Body of pancreas (tissue), 4 donors: ENCODE data around the gene SH3GL1. TPM values are rescaled to one million over a fixed set of nuclear protein-coding genes. Genes with fewer than 3 reads are reported as not detected.

ENCODE experiments used
- ATAC-seq: fragments of 150-250 bp; one replicate; pipeline ENCODE4 v1.9.1; 2016
- DNase-seq, 4 donors: peaks; one replicate each; pipeline ENCODE4 v3.0.0-alpha.2; 2019
- H3K27ac ChIP-seq, 4 donors: fragments of 200-600 bp; sonication (generic); 1 replicate in 3 of 4; 2 replicates in 1 of 4; pipeline versions ENCODE4 v1.5.1 to v1.6.1; 2016 to 2019; ENCODE audit warnings: mild to moderate bottlenecking in 1 of 4, mixed read lengths in 1 of 4, moderate library complexity in 1 of 4
- H3K27me3 ChIP-seq, 2 donors: fragments of 200-600 bp; sonication (generic); one replicate each; pipeline ENCODE4 v1.6.0; 2016; ENCODE audit warnings: mild to moderate bottlenecking in 1 of 2
- H3K36me3 ChIP-seq, 2 donors: fragments of 200-600 bp; sonication (generic); replicated peaks in 1 of 2; 2 replicates each; pipeline ENCODE4 v1.5.1; 2016; ENCODE audit warnings: low read depth in 2 of 2; ENCODE audit not compliant: insufficient read depth in 1 of 2
- H3K4me1 ChIP-seq: fragments of 200-600 bp; sonication (generic); one replicate; pipeline ENCODE4 v1.6.0; 2016
- H3K4me3 ChIP-seq, 2 donors: fragments of 200-600 bp; sonication (generic); 1 replicate in 1 of 2; 2 replicates in 1 of 2; pipeline ENCODE4 v1.5.1; 2016 to 2019
- H3K9me3 ChIP-seq, 3 donors: fragments of 200-600 bp; sonication (generic); 1 replicate in 2 of 3; 2 replicates in 1 of 3; pipeline ENCODE4 v1.5.1; 2016
- POLR2A ChIP-seq, 3 donors: fragments of 450-650 bp; IDR thresholded peaks; one replicate each; pipeline ENCODE4 v1.6.1; 2016; ENCODE audit warnings: antibody characterized with exemption in 3 of 3, mild to moderate bottlenecking in 2 of 3
- WGBS, 2 donors: methylation state at CpG; one replicate each; pipeline ENCODE4 v1.1.5; 2017; 5-methylcytosine and 5-hydroxymethylcytosine counted together
- intact Hi-C: fragments of 100-400 bp; cut with DNase I; formaldehyde crosslinking; loops from one replicate; pipeline ENCODE4 v1.15.1; 2023
- total RNA-seq, 2 donors: library from RNA; depleted of rRNA; stranded (reverse); fragments of >200 nt; gene quantifications; one replicate each; pipeline ENCODE4 v1.1.0, GENCODE V29; 2016
- TF ChIP-seq, protein P1 (sequence below), 7 experiments: fragments of 450-650 bp in 4 of 7; fragments of 200-600 bp in 3 of 7; sonication (generic) in 3 of 7; IDR thresholded peaks; one replicate each; pipeline ENCODE4 v1.5.1; 2016 to 2019; ENCODE audit warnings: antibody characterized with exemption in 7 of 7

SH3GL1 gene
- total RNA-seq, 2 donors from 2014 or later, result 20.4 to 22.6 TPM

DNA sequence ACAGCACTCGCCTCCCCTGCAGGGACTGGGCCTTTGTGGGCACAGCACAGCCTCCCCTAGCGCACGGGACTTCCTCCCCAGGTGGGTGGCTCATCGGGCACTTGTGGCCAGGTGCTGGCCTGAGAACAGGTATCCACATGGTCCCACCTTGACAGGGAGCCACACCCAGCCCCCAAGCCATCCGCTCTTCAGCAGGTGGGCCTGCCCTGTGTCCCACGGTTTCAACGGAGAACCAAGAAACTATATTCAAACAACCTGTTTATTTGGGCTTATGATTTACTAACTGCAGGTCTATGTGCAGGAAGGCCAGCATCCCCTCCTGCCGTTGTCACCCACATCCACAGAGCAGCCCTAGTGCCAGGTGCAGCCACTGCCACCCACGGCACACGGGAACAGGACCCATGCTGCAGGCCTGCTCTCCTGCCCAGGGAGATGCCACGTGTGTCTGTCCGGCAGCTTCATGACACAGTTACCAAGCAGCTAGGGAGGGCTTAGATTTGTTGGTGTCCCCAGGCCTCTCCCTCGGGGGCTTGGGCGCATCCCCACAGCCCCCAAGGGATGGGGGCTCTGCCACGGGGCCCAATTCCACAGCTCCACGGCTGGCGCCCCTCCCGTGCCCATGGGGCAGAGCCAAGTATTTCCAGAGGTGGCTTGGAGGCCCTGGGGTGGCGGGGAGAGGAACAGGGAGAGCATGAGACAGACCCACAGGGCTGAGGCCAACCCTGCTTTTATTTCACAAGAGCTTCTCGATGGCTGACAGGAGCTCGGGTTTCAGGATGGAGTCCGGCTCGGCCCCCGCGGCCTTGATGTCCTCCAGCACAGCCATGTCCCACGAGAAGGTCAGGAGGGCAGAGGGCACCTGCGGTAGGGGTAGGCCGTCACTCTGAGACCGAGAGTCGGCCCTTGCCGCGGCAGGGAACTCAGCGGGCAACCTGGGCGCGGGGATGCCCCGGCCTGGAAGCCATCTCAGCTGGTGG, 44.7 kb upstream of the SH3GL1 start:
- no peak overlapping the region for H3K4me3 ChIP-seq
- H3K9me3 ChIP-seq, result no peaks in the 10 kb centered on the region
- peaks cover 12 to 30% of the 10 kb centered on the region in 2 donors for H3K36me3 ChIP-seq
- no peaks in the 10 kb centered on the region for H3K27me3 ChIP-seq
- DNase-seq (no peak), ATAC-seq (no peak)
- peaks cover 24% of the 10 kb centered on the region for H3K4me1 ChIP-seq
- intact Hi-C loops, result no loop called here
- TF ChIP-seq, protein P1, sequence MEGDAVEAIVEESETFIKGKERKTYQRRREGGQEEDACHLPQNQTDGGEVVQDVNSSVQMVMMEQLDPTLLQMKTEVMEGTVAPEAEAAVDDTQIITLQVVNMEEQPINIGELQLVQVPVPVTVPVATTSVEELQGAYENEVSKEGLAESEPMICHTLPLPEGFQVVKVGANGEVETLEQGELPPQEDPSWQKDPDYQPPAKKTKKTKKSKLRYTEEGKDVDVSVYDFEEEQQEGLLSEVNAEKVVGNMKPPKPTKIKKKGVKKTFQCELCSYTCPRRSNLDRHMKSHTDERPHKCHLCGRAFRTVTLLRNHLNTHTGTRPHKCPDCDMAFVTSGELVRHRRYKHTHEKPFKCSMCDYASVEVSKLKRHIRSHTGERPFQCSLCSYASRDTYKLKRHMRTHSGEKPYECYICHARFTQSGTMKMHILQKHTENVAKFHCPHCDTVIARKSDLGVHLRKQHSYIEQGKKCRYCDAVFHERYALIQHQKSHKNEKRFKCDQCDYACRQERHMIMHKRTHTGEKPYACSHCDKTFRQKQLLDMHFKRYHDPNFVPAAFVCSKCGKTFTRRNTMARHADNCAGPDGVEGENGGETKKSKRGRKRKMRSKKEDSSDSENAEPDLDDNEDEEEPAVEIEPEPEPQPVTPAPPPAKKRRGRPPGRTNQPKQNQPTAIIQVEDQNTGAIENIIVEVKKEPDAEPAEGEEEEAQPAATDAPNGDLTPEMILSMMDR (IDR thresholded peaks at IDR 0.05), result no peak
- TF ChIP-seq POLR2A (IDR thresholded peaks at IDR 0.05), result no peak
- no peak overlapping the region for H3K27ac ChIP-seq
- WGBS, 2 donors, result 83 to 84% methylated on average over 11 to 36 of the region's 36 CpGs

DNA sequence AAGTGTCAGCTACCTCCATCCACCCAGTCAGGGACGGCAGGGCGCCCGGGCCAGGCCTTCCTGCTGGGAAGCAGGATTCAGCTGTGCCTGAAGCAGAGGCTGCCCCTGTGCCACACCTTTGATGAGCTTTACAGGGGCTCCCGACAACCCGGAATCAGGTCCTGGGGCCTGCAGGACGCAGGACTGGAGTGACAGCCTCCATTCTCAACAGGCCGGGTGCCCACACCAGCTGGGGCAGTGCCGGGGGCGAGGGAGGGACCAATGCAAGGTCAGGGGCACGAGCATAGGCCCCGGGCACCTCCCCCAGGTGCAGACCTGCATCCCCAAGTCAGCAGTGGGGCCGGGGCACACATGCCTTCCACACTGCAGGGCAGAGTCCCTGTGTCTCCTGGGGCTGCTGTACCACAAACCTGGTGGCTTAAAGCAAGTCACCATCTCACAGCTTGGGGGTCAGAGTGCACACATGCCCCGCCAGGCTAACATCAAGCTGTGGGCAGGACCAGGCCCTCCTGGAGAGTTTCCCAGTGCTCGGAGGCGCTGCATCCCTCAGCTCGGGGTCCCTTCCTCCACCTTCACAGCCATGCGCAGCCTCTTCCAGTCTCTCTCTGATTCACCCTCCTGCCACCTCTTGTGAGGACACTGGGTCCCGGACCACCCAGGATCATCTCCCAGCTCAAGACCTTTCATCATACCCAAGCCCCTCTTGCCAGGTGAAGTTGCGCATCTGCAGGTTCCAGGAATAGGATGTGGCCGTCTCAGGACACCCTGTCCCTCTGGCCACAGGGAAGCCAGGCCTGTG, 43.8 kb upstream of the SH3GL1 start:
- TF ChIP-seq, protein P1 (IDR thresholded peaks at IDR 0.05), result no peak
- TF ChIP-seq POLR2A (IDR thresholded peaks at IDR 0.05), result no peak
- DNase-seq (no peak), ATAC-seq (no peak)
- Histone ChIP-seq H3K4me3 (no peak overlapping the region), H3K36me3 (peaks cover 12 to 27% of the 10 kb centered on the region in 2 donors), H3K4me1 (peaks cover 15% of the 10 kb centered on the region), H3K9me3 (no peaks in the 10 kb centered on the region), H3K27me3 (no peaks in the 10 kb centered on the region), H3K27ac (no peak overlapping the region)
- intact Hi-C loops, result no loop called here
- WGBS, 2 donors, result 84 to 87% methylated on average over 6 to 20 of the region's 20 CpGs

DNA sequence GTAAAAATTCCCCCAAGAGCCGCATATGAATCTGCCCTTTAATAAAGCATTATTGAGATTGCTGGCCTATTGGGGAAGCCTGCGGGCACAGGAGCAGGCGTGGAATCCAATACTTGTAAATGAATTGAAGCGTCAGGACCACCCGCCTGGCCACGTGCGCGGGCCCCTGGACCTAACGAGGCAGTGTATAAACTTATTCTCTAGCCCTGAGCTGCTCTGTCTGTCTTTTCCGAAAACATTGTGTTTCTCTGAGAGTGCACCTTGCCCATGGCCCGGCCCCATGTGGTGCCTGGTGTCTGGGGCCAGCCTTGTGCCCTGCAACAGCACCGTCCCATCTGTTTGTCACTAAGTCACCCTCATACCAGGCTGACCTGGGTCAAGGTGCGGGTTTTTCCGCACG, 42.8 kb upstream of the SH3GL1 start:
- 85 to 90% methylated on average over 9 to 15 of the region's 15 CpGs for WGBS, 2 donors

DNA sequence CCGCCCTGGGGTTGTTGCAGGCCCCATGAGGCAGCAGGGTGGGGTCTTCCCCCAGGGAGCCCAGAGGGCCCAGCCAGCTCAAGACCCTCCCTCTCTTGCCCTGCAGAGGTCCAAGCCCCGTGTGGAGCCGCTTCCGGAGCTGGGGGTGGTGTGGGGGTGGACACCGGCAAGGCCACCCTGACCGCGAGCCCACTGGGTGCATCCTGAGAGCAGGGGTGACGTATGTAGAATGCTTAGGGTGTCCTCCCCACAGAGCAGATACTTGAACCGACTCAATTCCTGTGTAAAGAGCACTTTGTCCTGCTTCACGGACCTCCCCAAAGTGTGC, 42.4 kb upstream of the SH3GL1 start:
- peaks cover 12 to 27% of the 10 kb centered on the region in 2 donors for H3K36me3 ChIP-seq
- no peak overlapping the region for H3K4me3 ChIP-seq
- DNase-seq, result no peak
- H3K27me3 ChIP-seq, result no peaks in the 10 kb centered on the region
- no peak for TF ChIP-seq POLR2A (IDR thresholded peaks at IDR 0.05)
- TF ChIP-seq, protein P1 (IDR thresholded peaks at IDR 0.05), result no peak
- peaks cover 1% of the 10 kb centered on the region for H3K4me1 ChIP-seq
- intact Hi-C loops, result no loop called here
- H3K27ac ChIP-seq, result no peak overlapping the region
- no peaks in the 10 kb centered on the region for H3K9me3 ChIP-seq
- ATAC-seq, result no peak
- WGBS, 2 donors, result 76% methylated on average over 8 of the region's 10 CpGs; no CpG with 5 or more reads in 1 of the 2 donors

More for the DNA sequence above, 42.8 kb upstream of the SH3GL1 start:
- Histone ChIP-seq H3K9me3 (no peaks in the 10 kb centered on the region), H3K4me3 (no peak overlapping the region), H3K36me3 (peaks cover 12 to 27% of the 10 kb centered on the region in 2 donors), H3K4me1 (peaks cover 6% of the 10 kb centered on the region), H3K27me3 (no peaks in the 10 kb centered on the region), H3K27ac (no peak overlapping the region)
- ATAC-seq (no peak), DNase-seq (no peak)
- TF ChIP-seq, protein P1 (IDR thresholded peaks at IDR 0.05), result no peak
- no peak for TF ChIP-seq POLR2A (IDR thresholded peaks at IDR 0.05)
- intact Hi-C loops, result no loop called here
